GM12891 (cell line): Measurements from ENCODE around the gene SEZ6L2.

Source experiments
- POLR2A ChIP-seq: IDR thresholded peaks from 2 replicates; pipeline ENCODE4 v1.6.1; 2011; ENCODE audit warnings: low read depth, low read length, control low read depth
- POLR2AphosphoS5 ChIP-seq: IDR thresholded peaks from 2 replicates; pipeline ENCODE4 v1.6.1; 2011; ENCODE audit warnings: low read depth, low read length, control low read depth
- TAF1 ChIP-seq: IDR thresholded peaks from 2 replicates; pipeline ENCODE4 v1.6.1; 2011; ENCODE audit warnings: low read depth, low read length, control low read depth

- TF ChIP-seq TAF1 (no peak), POLR2A (no peak), POLR2AphosphoS5 (no peak)
Observed at GRCh38 chr16:29868396-29869009, 30.8 kb downstream of the SEZ6L2 start.
